CD4-positive, alpha-beta T cell (primary cell): ENCODE measurements around the gene RCOR2. TPM values are rescaled to one million over a fixed set of nuclear protein-coding genes. Genes with fewer than 3 reads are reported as not detected.

Experiments
- ATAC-seq: fragments of 200-7000 bp; cut with Tn5 transposase; one replicate; pipeline ENCODE4 v1.10.0; 2022; ENCODE audit warnings: mild to moderate bottlenecking; ENCODE audit not compliant: poor library complexity
- CTCF ChIA-PET: fragments of 350-600 bp; sonication (Branson Sonifier 250); formaldehyde crosslinking; loops from one replicate; lab custom pipeline; 2021; ENCODE audit warnings: antibody characterized with exemption, inconsistent platforms; lab: Charles Lee
- POLR2A ChIA-PET: fragments of 350-600 bp; sonication (Branson Sonifier 250); formaldehyde crosslinking; loops from one replicate; lab custom pipeline; 2021; ENCODE audit warnings: antibody characterized with exemption, inconsistent platforms; lab: Charles Lee
- DNase-seq, 14 experiments: peaks; one replicate each; pipeline ENCODE4 v3.0.0-alpha.2; 2013 to 2020; ENCODE audit warnings: mixed read lengths in 2 of 14
- H3K27ac ChIP-seq, 2 donors: one replicate each; pipeline versions ENCODE4 v1.5.1 to v1.7.0; 2013; ENCODE audit warnings: low read length in 2 of 2, low read depth in 1 of 2, mild to moderate bottlenecking in 1 of 2
- H3K27me3 ChIP-seq, 2 experiments: 1 replicate in 1 of 2; 2 replicates in 1 of 2; pipeline versions ENCODE4 v1.6.1 to v1.7.0; 2013; ENCODE audit warnings: low read length in 2 of 2, control low read depth in 1 of 2, mild to moderate bottlenecking in 1 of 2, moderate library complexity in 1 of 2; ENCODE audit not compliant: insufficient read depth in 2 of 2, control insufficient read depth in 1 of 2
- H3K36me3 ChIP-seq: one replicate; pipeline ENCODE4 v1.6.1; 2013; ENCODE audit warnings: low read length, control low read depth; ENCODE audit not compliant: insufficient read depth
- H3K4me1 ChIP-seq: one replicate; pipeline ENCODE4 v1.6.1; 2013; ENCODE audit warnings: low read length, control low read depth; ENCODE audit not compliant: insufficient read depth
- H3K4me3 ChIP-seq: one replicate; pipeline ENCODE4 v1.5.1; 2013; ENCODE audit warnings: mild to moderate bottlenecking, low read length, moderate library complexity
- H3K9me3 ChIP-seq, 2 experiments: 1 replicate in 1 of 2; 2 replicates in 1 of 2; pipeline versions ENCODE4 v1.6.1 to v1.7.0; 2013; ENCODE audit warnings: low read length in 2 of 2, mild to moderate bottlenecking in 2 of 2, control low read depth in 1 of 2, moderate library complexity in 1 of 2; ENCODE audit not compliant: control insufficient read depth in 1 of 2, insufficient read depth in 1 of 2
- H3K27ac Mint-ChIP-seq: one replicate; pipeline ENCODE4 v1.8.0; 2020; ENCODE audit warnings: mixed read lengths
- H3K27me3 Mint-ChIP-seq: one replicate; pipeline ENCODE4 v1.8.0; 2021; ENCODE audit warnings: mixed read lengths
- H3K36me3 Mint-ChIP-seq: one replicate; pipeline ENCODE4 v1.8.0; 2021; ENCODE audit warnings: low read depth, mixed read lengths
- H3K4me1 Mint-ChIP-seq: one replicate; pipeline ENCODE4 v1.8.0; 2021; ENCODE audit warnings: low read depth, mixed read lengths
- H3K4me3 Mint-ChIP-seq: one replicate; pipeline ENCODE4 v1.8.0; 2020; ENCODE audit warnings: mild to moderate bottlenecking, mixed read lengths
- H3K9me3 Mint-ChIP-seq: one replicate; pipeline ENCODE4 v1.8.0; 2020; ENCODE audit warnings: mixed read lengths
- CTCF ChIP-seq: fragments of 200-600 bp; IDR thresholded peaks from one replicate; pipeline ENCODE4 v1.8.0; 2022; ENCODE audit warnings: antibody characterized with exemption, mild to moderate bottlenecking
- intact Hi-C, 2 experiments: fragments of 100-400 bp; cut with DNase I in 1 of 2; cut with micrococcal nuclease in 1 of 2; formaldehyde crosslinking; loops; one replicate each; pipeline versions ENCODE4 v1.15.1 to v1.9.0; 2023 to 2025; cut with DNase I, micrococcal nuclease
- total RNA-seq, 174 experiments: library from RNA in 2 of 174; stranded (reverse) in 2 of 174; gene quantifications; one replicate each; pipeline ENCODE4 v1.2.3 and lab custom pipeline; 2021 to 2026

Gene RCOR2
- total RNA-seq, 2 experiments from 2014 or later, result not detected

GRCh38 chr11:63908631-63909401 is 8.1 kb downstream of the RCOR2 start:
- Mint-ChIP-seq H3K4me1 (no peaks in the 10 kb centered on the region), H3K9me3 (no peaks in the 10 kb centered on the region), H3K36me3 (peaks cover 62% of the 10 kb centered on the region), H3K27ac (no peak overlapping the region), H3K4me3 (no peak overlapping the region), H3K27me3 (no peaks in the 10 kb centered on the region)
- Histone ChIP-seq H3K36me3 (peaks cover 58% of the 10 kb centered on the region), H3K27me3 (no peaks in the 10 kb centered on the region), H3K4me3 (no peak overlapping the region), H3K9me3 (no peaks in the 10 kb centered on the region), H3K4me1 (no peaks in the 10 kb centered on the region), H3K27ac (no peak overlapping the region)
- no peak for ATAC-seq
- no peak for DNase-seq
- ChIA-PET POLR2A (no interaction called here), CTCF (no interaction called here)
- intact Hi-C loops, result loop anchor here (5.0 to 10.0 kb wide), 3 partner anchors 42 to 243 kb away; partner anchors contain the start of gene ZFTA (in 1 of the 2)
- no peak for TF ChIP-seq CTCF

GRCh38 chr11:63907808-63908530 is 9.0 kb downstream of the RCOR2 start:
- ChIA-PET POLR2A (interaction anchor here (1.9 kb wide), 1 partner anchor 69 kb away, joined by 9 read pairs; the partner anchor contains the start of gene MARK2), CTCF (interaction anchor here (1.9 kb wide), 1 partner anchor 70 kb away, joined by 36 read pairs; the partner anchor contains the start of gene MARK2)
- ATAC-seq, result no peak
- Histone ChIP-seq H3K27me3 (no peaks in the 10 kb centered on the region), H3K9me3 (no peaks in the 10 kb centered on the region), H3K4me3 (no peak overlapping the region), H3K36me3 (peaks cover 67% of the 10 kb centered on the region), H3K4me1 (no peaks in the 10 kb centered on the region), H3K27ac (no peak overlapping the region)
- Mint-ChIP-seq H3K27ac (no peak overlapping the region), H3K4me1 (no peaks in the 10 kb centered on the region), H3K4me3 (no peak overlapping the region), H3K27me3 (no peaks in the 10 kb centered on the region), H3K9me3 (no peaks in the 10 kb centered on the region), H3K36me3 (peaks cover 71% of the 10 kb centered on the region)
- DNase-seq, result no peak
- intact Hi-C loops, result loop anchor here (5.0 to 10.0 kb wide), 3 partner anchors 41 to 244 kb away; partner anchors contain the start of gene ZFTA (in 1 of the 2)
- no peak for TF ChIP-seq CTCF

- POLR2A ChIA-PET, result interaction anchor here (1.0 to 1.9 kb wide), 3 partner anchors 48 to 70 kb away, joined by 3 to 9 read pairs (median 5); partner anchors contain the start of gene MARK2
- no peak overlapping the region for H3K4me3 ChIP-seq
- Mint-ChIP-seq H3K36me3 (peaks cover 75% of the 10 kb centered on the region), H3K9me3 (no peaks in the 10 kb centered on the region), H3K27ac (peak overlapping the region; percentile 36), H3K27me3 (no peaks in the 10 kb centered on the region), H3K4me1 (no peaks in the 10 kb centered on the region), H3K4me3 (no peak overlapping the region)
- H3K9me3 ChIP-seq, result no peaks in the 10 kb centered on the region
- no peak for DNase-seq
- H3K27me3 ChIP-seq, result no peaks in the 10 kb centered on the region
- H3K36me3 ChIP-seq, result peaks cover 76% of the 10 kb centered on the region
- no peak for TF ChIP-seq CTCF
- H3K27ac ChIP-seq, result no peak overlapping the region
- H3K4me1 ChIP-seq, result no peaks in the 10 kb centered on the region
- ATAC-seq, result no peak
- intact Hi-C loops, result loop anchor here (5.0 to 10.0 kb wide), 3 partner anchors 40 to 245 kb away; partner anchors contain the start of gene ZFTA (in 1 of the 2)
- CTCF ChIA-PET, result interaction anchor here (0.9 to 1.9 kb wide), 5 partner anchors 10 to 69 kb away, joined by 3 to 36 read pairs (median 4); partner anchors contain the start of gene MARK2
Observed at GRCh38 chr11:63907063-63907462, 9.9 kb downstream of the RCOR2 start.
